Measurements from ENCODE around the gene CCDC122. TPM values are rescaled to one million over a fixed set of nuclear protein-coding genes. Genes with fewer than 3 reads are reported as not detected.

The CCDC122 gene
- total and polyA plus RNA-seq, 2 of the 8 experiments (the other 6 are each of a cell fraction or from before 2014, with no cell fraction given), result 2.9 to 5.8 TPM

DNA sequence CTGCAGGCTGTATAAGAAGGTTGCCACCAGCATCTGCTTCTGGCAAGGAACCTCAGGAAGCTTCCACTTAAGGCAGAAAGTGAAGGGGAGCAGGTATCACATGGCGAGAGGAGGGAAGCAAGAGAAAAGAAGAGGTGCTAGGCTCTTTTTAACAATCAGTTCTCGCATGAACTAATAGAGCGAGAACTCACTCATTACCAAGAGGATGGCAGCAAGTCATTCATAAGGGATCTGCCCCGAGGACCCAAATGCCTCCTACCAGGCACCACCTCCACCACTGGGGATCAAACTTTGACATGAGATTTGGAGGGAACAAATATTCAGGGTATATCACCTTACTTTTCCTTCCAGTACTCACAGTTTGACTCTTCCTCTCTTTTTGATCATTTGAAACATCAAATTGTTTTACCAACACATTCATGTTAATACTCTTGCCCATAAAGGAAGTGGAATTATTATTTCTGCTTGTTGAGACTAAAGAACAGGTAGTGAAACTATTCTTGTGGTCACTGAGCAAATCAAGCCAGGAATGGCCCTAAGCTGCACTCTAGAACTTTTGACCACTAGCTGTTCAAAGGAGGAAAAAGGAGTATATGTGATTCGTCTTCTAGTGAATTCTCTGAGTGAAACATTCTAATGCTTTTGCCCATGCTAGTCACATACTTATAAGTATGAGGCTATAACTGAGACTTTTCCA, 45.2 kb upstream of the CCDC122 start:
- DNase-seq (ENCODE audit: low read depth in 1 of 2, low spot score in 2 of 2) (no peak), FAIRE-seq (no peak)
- Histone ChIP-seq H2BK5ac (ENCODE audit: low read depth, low read length) (no peak overlapping the region), H2BK20ac (ENCODE audit: low read length) (no peak overlapping the region), H3K4me3 (ENCODE audit: extremely low read depth in 1 of 4, insufficient read depth in 2 of 4, low read depth in 3 of 4, low read length in 4 of 4) (no peak overlapping the region), H3K79me2 (ENCODE audit: control insufficient read depth in 1 of 2, insufficient read depth in 2 of 2, low read length in 2 of 2) (no peaks in the 10 kb centered on the region), H3K18ac (ENCODE audit: extremely low read depth, low read length) (no peak overlapping the region), H3K4me2 (ENCODE audit: insufficient read depth in 1 of 2, low read depth in 2 of 2, low read length in 2 of 2) (no peak overlapping the region), H3K23me2 (ENCODE audit: low read depth, low read length) (no peaks in the 10 kb centered on the region), H4K8ac (ENCODE audit: extremely low read depth, insufficient read depth, low read length) (no peak overlapping the region), H3K27me3 (replicated peaks in 1 of 4; ENCODE audit: control insufficient read depth in 3 of 4, extremely low read depth in 1 of 4, insufficient read depth in 3 of 4, low read length in 3 of 4) (no peaks in the 10 kb centered on the region), H2BK12ac (ENCODE audit: low read depth, low read length) (no peak overlapping the region), H3K36me3 (ENCODE audit: control insufficient read depth in 2 of 4, insufficient read depth in 4 of 4, low read length in 3 of 4) (no peaks in the 10 kb centered on the region), H4K20me1 (replicated peaks in 1 of 2; ENCODE audit: control insufficient read depth in 1 of 2, insufficient read depth in 2 of 2, low read length in 2 of 2) (no peaks in the 10 kb centered on the region), H3K14ac (ENCODE audit: insufficient read length) (no peak overlapping the region), H2BK120ac (replicated peaks; ENCODE audit: low read depth, low read length) (no peak overlapping the region), H3K9me3 (ENCODE audit: insufficient read depth in 2 of 2, low read depth in 1 of 2, low read length in 1 of 2) (no peaks in the 10 kb centered on the region), H3K9ac (replicated peaks in 1 of 4; ENCODE audit: extremely low read depth in 1 of 4, low read depth in 3 of 4, low read length in 3 of 4) (no peak overlapping the region), H3K4ac (replicated peaks; ENCODE audit: insufficient read length, low read depth, low read length) (no peak overlapping the region), H3K27ac (ENCODE audit: low read depth, low read length) (no peak overlapping the region), H3K56ac (replicated peaks; ENCODE audit: insufficient read length, low read depth, low read length) (no peak overlapping the region), H4K91ac (replicated peaks; ENCODE audit: insufficient read length, low read length) (no peak overlapping the region), H3K79me1 (ENCODE audit: low read depth, low read length) (no peaks in the 10 kb centered on the region), H2AFZ (ENCODE audit: low read length) (no peak overlapping the region), H2BK15ac (ENCODE audit: low read length) (no peak overlapping the region), H2AK5ac (ENCODE audit: low read depth, low read length) (no peak overlapping the region), H4K5ac (ENCODE audit: insufficient read length, low read depth, low read length) (no peak overlapping the region), H3K4me1 (replicated peaks in 1 of 4; ENCODE audit: control insufficient read depth in 3 of 4, insufficient read depth in 4 of 4, low read length in 3 of 4) (no peaks in the 10 kb centered on the region), H3K23ac (ENCODE audit: insufficient read length) (no peak overlapping the region)
- 96% methylated on average over 5 of the region's 5 CpGs; no CpG with 5 or more reads in 1 of the 2 experiments for WGBS, 2 experiments (ENCODE audit: extremely low coverage in 1 of 2, insufficient coverage in 1 of 2, insufficient read length in 1 of 2, insufficient replicate concordance in 2 of 2, low coverage in 1 of 2, low lambda C conversion rate in 2 of 2, missing lambda C conversion rate in 1 of 2)
- ChIA-PET CTCF (ENCODE audit: partially characterized antibody) (interaction anchor here (1.2 to 1.5 kb wide), 3 partner anchors 17 to 40 kb away, joined by 3 to 5 read pairs (median 3); no protein-coding TSS in a partner anchor), POLR2A (ENCODE audit: partially characterized antibody) (no interaction called here)
- TF ChIP-seq ASH2L (IDR thresholded peaks at IDR 0.05; ENCODE audit: low read length) (no peak), BACH1 (IDR thresholded peaks at IDR 0.05; ENCODE audit: low read length) (no peak)
